Parathyroid adenoma (tissue), 2 donors: Measurements from ENCODE around the gene SEMA6D.

Experiments used
- H2AFZ ChIP-seq: fragments of 300-600 bp; sonication (generic); one replicate; pipeline ENCODE4 v1.7.0; 2017; ENCODE audit warnings: antibody characterized with exemption, mild to moderate bottlenecking
- H3K27ac ChIP-seq: fragments of 300-600 bp; sonication (generic); one replicate; pipeline ENCODE4 v1.7.0; 2017
- H3K27me3 ChIP-seq: fragments of 300-600 bp; sonication (generic); one replicate; pipeline ENCODE4 v1.7.0; 2017; ENCODE audit warnings: low read length; ENCODE audit not compliant: control insufficient read depth, insufficient read depth
- H3K36me3 ChIP-seq: fragments of 300-600 bp; sonication (generic); one replicate; pipeline ENCODE4 v1.7.0; 2017; ENCODE audit warnings: low read length; ENCODE audit not compliant: control insufficient read depth, insufficient read depth
- H3K4me1 ChIP-seq: fragments of 300-600 bp; sonication (generic); one replicate; pipeline ENCODE4 v1.7.0; 2017; ENCODE audit warnings: control low read depth
- H3K4me2 ChIP-seq: fragments of 300-600 bp; sonication (generic); one replicate; pipeline ENCODE4 v1.7.0; 2017; ENCODE audit warnings: low read length
- H3K4me3 ChIP-seq: fragments of 300-600 bp; sonication (generic); one replicate; pipeline ENCODE4 v1.7.0; 2017; ENCODE audit warnings: low read depth, low read length
- H3K79me2 ChIP-seq: fragments of 300-600 bp; sonication (generic); one replicate; pipeline ENCODE4 v1.7.0; 2017; ENCODE audit warnings: control low read depth
- H3K9ac ChIP-seq: fragments of 300-600 bp; sonication (generic); one replicate; pipeline ENCODE4 v1.7.0; 2017; ENCODE audit warnings: mild to moderate bottlenecking
- H3K9me3 ChIP-seq: fragments of 300-600 bp; sonication (generic); one replicate; pipeline ENCODE4 v1.7.0; 2017; ENCODE audit warnings: low read length; ENCODE audit not compliant: control insufficient read depth
- TF ChIP-seq, protein P1 (sequence below): fragments of 300-600 bp; sonication (generic); IDR thresholded peaks from one replicate; pipeline ENCODE4 v1.7.0; 2017; ENCODE audit warnings: antibody characterized with exemption, mild to moderate bottlenecking
- donor health status: primary hyperparathyroidism.

SEMA6D gene

DNA sequence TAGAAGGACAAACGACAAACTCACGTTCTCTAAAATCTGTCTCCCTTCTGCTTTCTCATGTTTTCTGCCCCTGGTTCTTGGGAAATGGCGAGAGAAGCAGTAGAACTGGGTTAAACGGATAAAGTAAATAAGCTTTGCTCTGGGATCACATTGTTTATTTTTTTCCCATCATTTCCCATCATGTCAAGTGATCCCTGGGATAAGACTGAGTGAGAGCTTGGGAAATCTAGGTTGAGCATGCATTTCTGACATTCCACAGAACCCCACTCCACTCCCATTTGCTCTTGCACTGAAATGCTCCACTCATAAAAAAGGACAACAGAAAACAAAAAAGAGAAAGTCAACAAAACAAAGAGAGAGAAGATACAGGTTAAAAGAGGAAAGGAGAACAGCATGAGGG, 69.1 kb downstream of the SEMA6D start:
- Histone ChIP-seq H3K9ac (no peak overlapping the region), H3K27ac (no peak overlapping the region), H2AFZ (no peak overlapping the region), H3K4me1 (no peaks in the 10 kb centered on the region), H3K36me3 (no peaks in the 10 kb centered on the region), H3K27me3 (no peaks in the 10 kb centered on the region), H3K4me3 (no peak overlapping the region), H3K4me2 (no peak overlapping the region), H3K9me3 (no peaks in the 10 kb centered on the region), H3K79me2 (no peaks in the 10 kb centered on the region)
- TF ChIP-seq, protein P1, sequence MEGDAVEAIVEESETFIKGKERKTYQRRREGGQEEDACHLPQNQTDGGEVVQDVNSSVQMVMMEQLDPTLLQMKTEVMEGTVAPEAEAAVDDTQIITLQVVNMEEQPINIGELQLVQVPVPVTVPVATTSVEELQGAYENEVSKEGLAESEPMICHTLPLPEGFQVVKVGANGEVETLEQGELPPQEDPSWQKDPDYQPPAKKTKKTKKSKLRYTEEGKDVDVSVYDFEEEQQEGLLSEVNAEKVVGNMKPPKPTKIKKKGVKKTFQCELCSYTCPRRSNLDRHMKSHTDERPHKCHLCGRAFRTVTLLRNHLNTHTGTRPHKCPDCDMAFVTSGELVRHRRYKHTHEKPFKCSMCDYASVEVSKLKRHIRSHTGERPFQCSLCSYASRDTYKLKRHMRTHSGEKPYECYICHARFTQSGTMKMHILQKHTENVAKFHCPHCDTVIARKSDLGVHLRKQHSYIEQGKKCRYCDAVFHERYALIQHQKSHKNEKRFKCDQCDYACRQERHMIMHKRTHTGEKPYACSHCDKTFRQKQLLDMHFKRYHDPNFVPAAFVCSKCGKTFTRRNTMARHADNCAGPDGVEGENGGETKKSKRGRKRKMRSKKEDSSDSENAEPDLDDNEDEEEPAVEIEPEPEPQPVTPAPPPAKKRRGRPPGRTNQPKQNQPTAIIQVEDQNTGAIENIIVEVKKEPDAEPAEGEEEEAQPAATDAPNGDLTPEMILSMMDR: no peak

GRCh38 chr15:47787875-47788274, 70.6 kb downstream of the SEMA6D start:
- H3K27ac ChIP-seq: no peak overlapping the region
- no peak overlapping the region for H3K4me3 ChIP-seq
- no peaks in the 10 kb centered on the region for H3K79me2 ChIP-seq
- TF ChIP-seq, protein P1: no peak
- H3K4me2 ChIP-seq: no peak overlapping the region
- no peak overlapping the region for H2AFZ ChIP-seq
- H3K27me3 ChIP-seq: no peaks in the 10 kb centered on the region
- H3K36me3 ChIP-seq: no peaks in the 10 kb centered on the region
- H3K9ac ChIP-seq: no peak overlapping the region
- H3K9me3 ChIP-seq: no peaks in the 10 kb centered on the region
- H3K4me1 ChIP-seq: no peaks in the 10 kb centered on the region

GRCh38 chr15:47788685-47789084, 71.4 kb downstream of the SEMA6D start:
- no peaks in the 10 kb centered on the region for H3K36me3 ChIP-seq
- no peaks in the 10 kb centered on the region for H3K9me3 ChIP-seq
- no peak overlapping the region for H3K9ac ChIP-seq
- no peaks in the 10 kb centered on the region for H3K79me2 ChIP-seq
- H3K27ac ChIP-seq: no peak overlapping the region
- H3K27me3 ChIP-seq: no peaks in the 10 kb centered on the region
- H3K4me2 ChIP-seq: no peak overlapping the region
- H3K4me1 ChIP-seq: no peaks in the 10 kb centered on the region
- no peak overlapping the region for H3K4me3 ChIP-seq
- no peak overlapping the region for H2AFZ ChIP-seq
- TF ChIP-seq, protein P1: no peak

- Histone ChIP-seq H3K36me3 (no peaks in the 10 kb centered on the region), H3K4me2 (no peak overlapping the region), H3K4me3 (no peak overlapping the region), H3K27ac (no peak overlapping the region), H2AFZ (no peak overlapping the region), H3K79me2 (no peaks in the 10 kb centered on the region), H3K27me3 (no peaks in the 10 kb centered on the region), H3K9ac (no peak overlapping the region), H3K4me1 (peaks cover 5% of the 10 kb centered on the region), H3K9me3 (no peaks in the 10 kb centered on the region)
- TF ChIP-seq, protein P1: no peak
Measured at GRCh38 chr15:47791161-47791560, 73.9 kb downstream of the SEMA6D start.

- Histone ChIP-seq H3K27ac (no peak overlapping the region), H3K36me3 (no peaks in the 10 kb centered on the region), H3K9me3 (no peaks in the 10 kb centered on the region), H2AFZ (no peak overlapping the region), H3K79me2 (no peaks in the 10 kb centered on the region), H3K4me1 (peaks cover 7% of the 10 kb centered on the region), H3K27me3 (no peaks in the 10 kb centered on the region), H3K4me3 (no peak overlapping the region), H3K4me2 (no peak overlapping the region), H3K9ac (no peak overlapping the region)
- TF ChIP-seq, protein P1: no peak
Measured at GRCh38 chr15:47792231-47792630, 74.9 kb downstream of the SEMA6D start.
